ENCODE measurements around the gene ITGA4. TPM values are rescaled to one million over a fixed set of nuclear protein-coding genes. Genes with fewer than 3 reads are reported as not detected.
A peak's percentile ranks its signal among the peaks of the same experiment; 100 is the strongest.

ITGA4 gene
- total RNA-seq, 2 experiments from 2014 or later: 27.7 to 33.6 TPM

DNA sequence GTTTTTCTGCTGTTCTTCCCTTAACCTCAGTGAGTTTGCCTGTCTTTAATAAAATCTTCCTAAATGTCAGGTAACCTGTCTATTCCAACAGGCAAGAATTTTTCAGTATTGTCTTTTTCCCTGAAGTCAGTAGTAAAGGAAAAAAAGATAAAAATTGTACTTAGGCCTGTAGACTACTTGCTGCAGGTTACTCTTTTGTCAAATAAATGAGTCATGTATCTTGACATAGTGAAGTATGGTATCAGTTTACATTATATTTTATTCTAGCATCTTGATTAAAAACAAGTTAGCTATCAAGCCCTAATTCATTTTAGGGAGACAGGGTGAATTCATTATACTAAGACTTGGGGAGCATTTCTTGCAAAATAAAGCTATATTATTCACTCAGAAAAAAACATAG lies 59.8 kb downstream of the ITGA4 start:
- ChIA-PET POLR2A (no interaction called here), CTCF (interaction anchor here (0.7 to 2.0 kb wide), 5 partner anchors 12 to 1182 kb away, joined by 3 to 5 read pairs (median 3); no protein-coding TSS in a partner anchor)
- H3K4me1 Mint-ChIP-seq: peaks cover 37% of the 10 kb centered on the region
- intact Hi-C loops (cut with DNase I, micrococcal nuclease): no loop called here
- no peaks in the 10 kb centered on the region for H3K27me3 Mint-ChIP-seq
- DNase-seq: no peak
- H3K36me3 Mint-ChIP-seq (ENCODE audit: low read depth): peaks cover 25% of the 10 kb centered on the region
- H3K9me3 Mint-ChIP-seq (ENCODE audit: low read depth): no peaks in the 10 kb centered on the region
- H3K27ac Mint-ChIP-seq: no peak overlapping the region
- ATAC-seq: no peak
- H3K4me3 Mint-ChIP-seq: no peak overlapping the region

DNA sequence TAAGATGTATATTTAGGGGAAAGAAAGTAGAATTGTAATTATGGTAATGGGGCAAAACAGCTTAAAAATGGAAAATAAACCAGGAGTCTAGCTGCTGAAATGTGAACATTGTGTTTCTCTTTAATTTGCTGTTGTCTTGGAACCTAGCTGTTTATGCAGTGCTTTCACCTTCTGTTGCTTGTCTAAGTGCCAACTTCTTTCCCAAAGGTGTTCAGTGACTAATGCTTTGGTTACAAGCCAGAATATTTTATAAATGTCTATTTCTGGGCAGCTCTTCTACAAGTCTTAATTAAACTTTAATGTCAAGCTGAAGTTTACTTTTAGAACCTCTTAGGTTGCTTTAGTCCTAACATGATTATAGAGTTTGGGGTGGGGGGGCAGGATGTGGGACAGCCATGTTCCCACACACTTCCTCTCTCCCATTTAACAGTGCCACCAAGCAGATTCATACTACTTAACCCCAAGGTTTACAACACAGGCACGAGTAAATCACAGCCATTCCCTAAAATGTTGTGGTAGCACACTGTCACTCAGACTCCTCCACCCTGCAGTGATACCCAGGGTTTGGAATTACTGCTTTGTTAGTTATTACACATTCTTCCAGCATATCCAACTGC lies 60.6 kb downstream of the ITGA4 start:
- Mint-ChIP-seq H3K4me3 (no peak overlapping the region), H3K27ac (peak overlapping the region; percentile 58), H3K36me3 (ENCODE audit: low read depth) (peaks cover 23% of the 10 kb centered on the region), H3K4me1 (peaks cover 37% of the 10 kb centered on the region), H3K27me3 (no peaks in the 10 kb centered on the region), H3K9me3 (ENCODE audit: low read depth) (no peaks in the 10 kb centered on the region)
- no peak for ATAC-seq
- intact Hi-C loops (cut with DNase I, micrococcal nuclease): no loop called here
- ChIA-PET CTCF (interaction anchor here (1.3 to 2.0 kb wide), 4 partner anchors 12 to 413 kb away, joined by 3 to 5 read pairs (median 3); no protein-coding TSS in a partner anchor), POLR2A (no interaction called here)
- no peak for DNase-seq

DNA sequence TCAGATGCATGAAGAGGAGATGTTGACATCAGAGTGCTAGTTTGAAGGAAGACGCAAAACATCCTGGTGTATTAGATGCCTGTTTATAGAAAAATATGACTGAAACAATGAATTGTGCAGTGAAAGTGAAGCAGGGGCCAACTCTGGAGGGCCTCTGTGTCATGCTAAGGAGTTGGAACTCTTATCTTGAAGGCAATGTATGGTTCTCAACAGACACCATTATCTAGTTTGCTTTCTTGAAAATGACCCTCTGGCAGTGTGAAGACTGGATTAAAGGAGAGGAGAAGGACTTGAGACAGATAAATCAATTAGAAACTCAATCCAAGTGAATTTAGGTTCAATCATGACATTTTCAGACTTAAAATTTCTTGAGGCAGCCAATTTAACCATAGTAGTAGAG lies 63.1 kb downstream of the ITGA4 start:
- H3K4me3 Mint-ChIP-seq: no peak overlapping the region
- no peak overlapping the region for H3K27ac Mint-ChIP-seq
- DNase-seq (no peak), ATAC-seq (no peak)
- intact Hi-C loops (cut with DNase I, micrococcal nuclease): no loop called here
- ChIA-PET POLR2A (no interaction called here), CTCF (no interaction called here)
- no peaks in the 10 kb centered on the region for H3K27me3 Mint-ChIP-seq
- no peaks in the 10 kb centered on the region for H3K9me3 Mint-ChIP-seq (ENCODE audit: low read depth)
- H3K4me1 Mint-ChIP-seq: peaks cover 25% of the 10 kb centered on the region
- peaks cover 12% of the 10 kb centered on the region for H3K36me3 Mint-ChIP-seq (ENCODE audit: low read depth)

DNA sequence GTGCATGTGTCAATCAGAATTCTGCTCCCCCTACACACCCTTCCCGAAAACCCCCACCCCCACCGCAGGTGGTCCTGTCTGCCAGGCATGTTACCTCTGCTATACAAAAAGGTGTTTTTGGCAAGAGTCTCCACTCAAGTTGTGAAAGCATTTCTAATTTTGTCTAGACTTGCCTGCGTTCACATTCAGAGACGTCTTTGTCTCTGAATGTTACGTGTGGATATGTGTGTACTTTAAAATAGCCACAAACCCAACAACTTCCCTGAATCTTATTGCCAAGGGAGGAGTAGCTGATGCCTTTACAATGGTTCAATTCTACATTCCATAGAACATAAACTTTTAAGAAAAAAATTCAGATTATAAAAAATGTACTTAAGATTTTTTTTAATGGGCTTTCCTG lies 66.6 kb downstream of the ITGA4 start:
- H3K36me3 Mint-ChIP-seq (ENCODE audit: low read depth): peaks cover 29% of the 10 kb centered on the region
- intact Hi-C loops (cut with DNase I, micrococcal nuclease): no loop called here
- H3K4me3 Mint-ChIP-seq: no peak overlapping the region
- H3K9me3 Mint-ChIP-seq (ENCODE audit: low read depth): no peaks in the 10 kb centered on the region
- no peaks in the 10 kb centered on the region for H3K27me3 Mint-ChIP-seq
- DNase-seq: no peak
- CTCF ChIA-PET: interaction anchor here (0.7 to 1.4 kb wide), 3 partner anchors 10 to 417 kb away, joined by 3 to 4 read pairs (median 3); no protein-coding TSS in a partner anchor
- H3K27ac Mint-ChIP-seq: no peak overlapping the region
- no peak for ATAC-seq
- POLR2A ChIA-PET: no interaction called here
- H3K4me1 Mint-ChIP-seq: no peaks in the 10 kb centered on the region

DNA sequence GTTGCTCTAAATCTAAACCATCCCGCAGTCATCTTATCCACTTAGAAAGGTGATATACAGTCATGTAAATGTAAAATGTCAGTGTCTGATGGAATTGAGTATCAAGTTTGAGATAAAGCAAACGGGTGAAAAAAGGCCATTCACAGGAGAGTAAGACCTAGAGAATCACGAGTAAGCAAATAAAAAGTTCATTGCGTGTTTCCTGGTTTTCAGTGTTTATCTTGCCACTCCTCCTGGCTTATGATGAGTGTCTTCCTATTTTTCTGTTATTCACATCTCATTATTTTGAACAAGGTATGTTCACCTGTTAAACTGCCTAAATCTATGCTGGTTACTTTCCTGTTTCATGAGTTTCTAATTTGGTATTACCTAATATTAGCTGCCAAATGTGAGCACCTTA lies 68.8 kb downstream of the ITGA4 start:
- H3K4me3 Mint-ChIP-seq: no peak overlapping the region
- ChIA-PET POLR2A (no interaction called here), CTCF (no interaction called here)
- H3K27me3 Mint-ChIP-seq: no peaks in the 10 kb centered on the region
- DNase-seq (no peak), ATAC-seq (no peak)
- intact Hi-C loops (cut with DNase I, micrococcal nuclease): no loop called here
- peaks cover 39% of the 10 kb centered on the region for H3K36me3 Mint-ChIP-seq (ENCODE audit: low read depth)
- no peaks in the 10 kb centered on the region for H3K9me3 Mint-ChIP-seq (ENCODE audit: low read depth)
- no peak overlapping the region for H3K27ac Mint-ChIP-seq
- no peaks in the 10 kb centered on the region for H3K4me1 Mint-ChIP-seq

DNA sequence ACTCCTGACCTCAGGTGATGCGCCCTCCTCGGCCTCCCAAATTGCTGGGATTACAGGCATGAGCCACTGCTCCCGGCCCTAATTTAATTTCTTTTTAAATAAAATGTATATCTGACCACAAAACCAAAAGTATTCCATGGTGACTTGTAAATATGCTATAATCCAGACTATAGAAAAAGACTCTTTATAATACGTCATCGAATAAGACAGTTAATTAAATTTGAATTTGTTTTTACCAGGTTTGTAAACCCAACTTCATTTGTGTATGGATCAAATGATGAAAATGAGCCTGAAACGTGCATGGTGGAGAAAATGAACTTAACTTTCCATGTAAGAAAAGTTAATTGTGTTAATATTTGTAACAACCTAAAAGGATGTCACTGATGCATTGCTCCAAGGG lies 69.9 kb downstream of the ITGA4 start:
- Mint-ChIP-seq H3K4me3 (no peak overlapping the region), H3K4me1 (no peaks in the 10 kb centered on the region), H3K27me3 (no peaks in the 10 kb centered on the region), H3K9me3 (ENCODE audit: low read depth) (no peaks in the 10 kb centered on the region), H3K36me3 (ENCODE audit: low read depth) (peaks cover 42% of the 10 kb centered on the region), H3K27ac (no peak overlapping the region)
- no peak for ATAC-seq
- ChIA-PET POLR2A (no interaction called here), CTCF (interaction anchor here (0.5 kb wide), 1 partner anchor 18 kb away, joined by 3 read pairs; no protein-coding TSS in a partner anchor)
- intact Hi-C loops (cut with DNase I, micrococcal nuclease): no loop called here
- DNase-seq: no peak

DNA sequence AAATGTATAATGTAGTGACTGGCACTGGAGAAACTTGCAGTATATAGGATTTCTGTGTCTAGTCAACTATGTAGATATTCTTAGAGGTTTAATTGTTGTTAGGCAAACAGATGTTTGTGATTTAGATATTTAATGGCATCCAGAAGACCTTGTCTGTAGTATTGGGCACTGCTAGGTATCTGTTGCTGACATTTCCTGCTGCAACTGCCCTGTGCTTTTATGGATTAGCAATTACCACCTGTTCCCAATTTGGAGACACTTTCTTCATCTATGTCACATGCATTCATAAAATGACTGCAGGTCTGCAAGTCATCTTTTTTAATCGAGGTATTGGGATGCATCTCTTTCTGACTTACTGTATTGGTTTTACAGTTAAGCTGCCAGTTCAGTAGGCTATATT lies 71.3 kb downstream of the ITGA4 start:
- Mint-ChIP-seq H3K27me3 (no peaks in the 10 kb centered on the region), H3K4me1 (no peaks in the 10 kb centered on the region), H3K9me3 (ENCODE audit: low read depth) (no peaks in the 10 kb centered on the region), H3K27ac (no peak overlapping the region), H3K36me3 (ENCODE audit: low read depth) (peaks cover 47% of the 10 kb centered on the region), H3K4me3 (no peak overlapping the region)
- DNase-seq (no peak), ATAC-seq (no peak)
- CTCF ChIA-PET: no interaction called here
- intact Hi-C loops (cut with DNase I, micrococcal nuclease): no loop called here
- POLR2A ChIA-PET: no interaction called here

DNA sequence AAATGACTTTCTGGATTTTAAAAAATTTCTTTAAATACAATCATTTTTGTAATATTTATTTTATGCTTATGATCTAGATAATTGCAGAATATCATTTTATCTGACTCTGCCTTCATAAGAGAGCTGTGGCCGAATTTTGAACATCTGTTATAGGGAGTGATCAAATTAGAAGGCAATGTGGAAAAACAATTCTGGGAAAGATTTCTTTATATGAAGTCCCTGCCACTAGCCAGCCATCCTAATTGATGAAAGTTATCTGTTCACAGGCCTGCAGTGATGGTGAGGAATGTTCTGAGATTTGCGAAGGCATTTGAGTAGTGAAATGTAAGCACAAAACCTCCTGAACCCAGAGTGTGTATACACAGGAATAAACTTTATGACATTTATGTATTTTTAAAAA lies 79.5 kb downstream of the ITGA4 start:
- no peaks in the 10 kb centered on the region for H3K27me3 Mint-ChIP-seq

DNA sequence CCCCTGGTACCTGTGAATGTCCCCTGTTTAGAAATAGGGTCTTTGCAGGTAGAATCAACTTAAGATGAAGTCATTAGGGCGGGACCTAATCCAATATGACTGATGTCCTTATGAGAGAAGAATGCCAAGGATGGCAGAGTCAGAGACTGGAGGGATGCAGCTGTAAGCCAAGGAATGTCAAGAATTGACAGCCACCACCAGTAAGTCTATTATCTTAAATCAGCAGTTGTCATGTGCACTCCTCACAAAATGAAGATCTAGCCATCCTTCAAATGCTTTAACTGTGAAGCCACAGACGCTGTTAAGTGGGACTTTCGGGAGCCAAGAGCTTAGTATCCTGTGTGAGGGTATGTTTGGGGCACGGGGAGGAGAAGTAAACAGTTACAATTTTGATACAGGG lies 83.2 kb downstream of the ITGA4 start:
- Mint-ChIP-seq H3K9me3 (ENCODE audit: low read depth) (no peaks in the 10 kb centered on the region), H3K36me3 (ENCODE audit: low read depth) (peaks cover 37% of the 10 kb centered on the region), H3K27me3 (no peaks in the 10 kb centered on the region), H3K27ac (no peak overlapping the region), H3K4me3 (no peak overlapping the region), H3K4me1 (no peaks in the 10 kb centered on the region)
- ChIA-PET POLR2A (no interaction called here), CTCF (no interaction called here)
- ATAC-seq (no peak), DNase-seq (no peak)
- intact Hi-C loops (cut with DNase I, micrococcal nuclease): no loop called here

More for the DNA sequence above, 79.5 kb downstream of the ITGA4 start:
- intact Hi-C loops (cut with DNase I, micrococcal nuclease): no loop called here
- Mint-ChIP-seq H3K4me1 (no peaks in the 10 kb centered on the region), H3K4me3 (no peak overlapping the region), H3K9me3 (ENCODE audit: low read depth) (no peaks in the 10 kb centered on the region), H3K27ac (no peak overlapping the region), H3K36me3 (ENCODE audit: low read depth) (peaks cover 62% of the 10 kb centered on the region)
- DNase-seq (no peak), ATAC-seq (no peak)
- ChIA-PET POLR2A (no interaction called here), CTCF (interaction anchor here (0.6 to 1.4 kb wide), 2 partner anchors 178 to 697 kb away, joined by 3 read pairs; no protein-coding TSS in a partner anchor)

DNA sequence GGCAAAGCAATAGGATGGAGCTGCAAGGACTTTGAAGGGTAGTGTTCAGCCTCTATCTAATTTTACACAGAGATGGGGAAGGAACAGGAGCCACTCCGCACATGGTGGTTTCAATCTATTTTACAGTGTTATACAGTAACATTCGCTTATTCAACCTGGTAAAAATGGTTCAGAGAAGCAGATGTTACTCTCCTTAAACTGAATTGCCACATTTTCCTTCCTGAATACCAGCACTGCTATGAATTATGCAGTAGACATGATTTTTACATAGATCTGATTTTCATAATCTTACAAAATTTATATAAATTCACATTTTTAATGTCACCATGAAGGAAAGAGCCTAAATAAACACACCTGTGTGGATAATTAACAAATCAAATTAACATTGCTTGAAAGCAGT lies 85.0 kb downstream of the ITGA4 start:
- Mint-ChIP-seq H3K4me1 (no peaks in the 10 kb centered on the region), H3K27me3 (no peaks in the 10 kb centered on the region), H3K27ac (no peak overlapping the region), H3K4me3 (no peak overlapping the region), H3K36me3 (ENCODE audit: low read depth) (peaks cover 26% of the 10 kb centered on the region), H3K9me3 (ENCODE audit: low read depth) (peaks cover 2% of the 10 kb centered on the region)
- POLR2A ChIA-PET: no interaction called here
- CTCF ChIA-PET: no interaction called here
- intact Hi-C loops (cut with DNase I, micrococcal nuclease): no loop called here
- ATAC-seq (no peak), DNase-seq (no peak)

DNA sequence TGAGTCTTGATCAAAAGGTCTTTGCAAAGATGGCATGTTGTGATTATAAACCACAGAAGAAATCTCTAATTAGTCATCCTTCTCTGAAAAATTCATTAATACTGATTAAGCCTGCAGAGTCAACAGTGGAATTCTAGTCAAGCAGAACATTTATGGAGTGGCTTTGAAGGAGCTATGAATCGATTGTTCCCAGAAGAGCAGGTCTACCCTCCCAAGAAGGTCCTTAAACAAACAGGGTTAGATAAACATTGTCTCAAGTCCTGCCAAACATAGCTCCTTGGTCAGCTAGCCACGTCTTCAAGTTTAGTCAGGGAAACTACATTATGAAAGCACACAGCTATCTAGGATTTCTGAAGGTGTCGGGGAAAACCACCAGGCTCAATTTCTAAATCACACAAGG lies 88.9 kb downstream of the ITGA4 start:
- no peak overlapping the region for H3K27ac Mint-ChIP-seq

DNA sequence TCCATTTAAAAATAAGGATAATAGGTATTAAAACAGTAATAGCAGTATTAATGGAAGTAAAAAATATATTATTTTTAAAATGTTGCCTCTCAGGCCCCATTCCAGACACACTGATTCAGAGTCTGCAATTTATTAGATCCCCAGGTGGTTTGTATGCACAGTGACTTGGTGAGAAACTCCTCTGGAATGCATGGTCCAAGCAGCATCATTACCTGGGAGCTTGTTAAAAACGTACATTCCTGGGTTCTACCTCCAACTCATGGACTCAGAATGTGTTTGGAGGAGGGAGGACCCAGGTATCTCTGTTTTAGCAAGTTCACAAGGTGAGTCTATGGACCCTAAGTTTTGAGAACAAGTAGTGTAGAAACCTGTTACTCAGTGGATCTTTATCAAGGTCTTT lies 95.6 kb downstream of the ITGA4 start:
- CTCF ChIA-PET: no interaction called here
- Mint-ChIP-seq H3K4me3 (no peak overlapping the region), H3K27me3 (no peaks in the 10 kb centered on the region), H3K36me3 (ENCODE audit: low read depth) (no peaks in the 10 kb centered on the region), H3K27ac (no peak overlapping the region), H3K9me3 (ENCODE audit: low read depth) (peaks cover 3% of the 10 kb centered on the region), H3K4me1 (no peaks in the 10 kb centered on the region)
- ATAC-seq (no peak), DNase-seq (no peak)
- intact Hi-C loops (cut with DNase I, micrococcal nuclease): no loop called here
- POLR2A ChIA-PET: no interaction called here

More for the DNA sequence above, 88.9 kb downstream of the ITGA4 start:
- no peak for ATAC-seq
- H3K4me3 Mint-ChIP-seq: no peak overlapping the region
- intact Hi-C loops (cut with DNase I, micrococcal nuclease): no loop called here
- peaks cover 2% of the 10 kb centered on the region for H3K9me3 Mint-ChIP-seq (ENCODE audit: low read depth)
- H3K36me3 Mint-ChIP-seq (ENCODE audit: low read depth): peaks cover 2% of the 10 kb centered on the region
- H3K4me1 Mint-ChIP-seq: no peaks in the 10 kb centered on the region
- POLR2A ChIA-PET: no interaction called here
- no peaks in the 10 kb centered on the region for H3K27me3 Mint-ChIP-seq
- no peak for DNase-seq
- CTCF ChIA-PET: no interaction called here

All from activated CD4-positive, alpha-beta T cell treated with anti-CD3 and anti-CD28 coated beads for 36 hours (primary cell).